Neuron (in vitro differentiated cells): ENCODE measurements around the gene VPS26B.
"Not testable (repeated sequence)": the region's sequence is repeated elsewhere in the genome, so short reads cannot be mapped to it uniquely, and the experiment has no call there.

Experiments used
- H2AFZ ChIP-seq: one replicate; pipeline ENCODE4 v1.6.1; 2013; ENCODE audit warnings: low read depth, mild to moderate bottlenecking, inconsistent platforms, low read length, moderate library complexity
- H3K27me3 ChIP-seq: one replicate; pipeline ENCODE4 v1.6.1; 2013; ENCODE audit warnings: low read length; ENCODE audit not compliant: insufficient read depth
- H3K36me3 ChIP-seq: one replicate; pipeline ENCODE4 v1.6.1; 2013; ENCODE audit warnings: low read length; ENCODE audit not compliant: insufficient read depth
- H3K4me1 ChIP-seq: one replicate; pipeline ENCODE4 v1.6.1; 2013; ENCODE audit warnings: low read length; ENCODE audit not compliant: insufficient read depth
- H3K4me3 ChIP-seq: 2 replicates; pipeline ENCODE4 v1.5.1; 2013; ENCODE audit warnings: mild to moderate bottlenecking, low read length, moderate library complexity
- H3K9me3 ChIP-seq: one replicate; pipeline ENCODE4 v1.6.1; 2013; ENCODE audit warnings: low read length

Gene VPS26B

DNA sequence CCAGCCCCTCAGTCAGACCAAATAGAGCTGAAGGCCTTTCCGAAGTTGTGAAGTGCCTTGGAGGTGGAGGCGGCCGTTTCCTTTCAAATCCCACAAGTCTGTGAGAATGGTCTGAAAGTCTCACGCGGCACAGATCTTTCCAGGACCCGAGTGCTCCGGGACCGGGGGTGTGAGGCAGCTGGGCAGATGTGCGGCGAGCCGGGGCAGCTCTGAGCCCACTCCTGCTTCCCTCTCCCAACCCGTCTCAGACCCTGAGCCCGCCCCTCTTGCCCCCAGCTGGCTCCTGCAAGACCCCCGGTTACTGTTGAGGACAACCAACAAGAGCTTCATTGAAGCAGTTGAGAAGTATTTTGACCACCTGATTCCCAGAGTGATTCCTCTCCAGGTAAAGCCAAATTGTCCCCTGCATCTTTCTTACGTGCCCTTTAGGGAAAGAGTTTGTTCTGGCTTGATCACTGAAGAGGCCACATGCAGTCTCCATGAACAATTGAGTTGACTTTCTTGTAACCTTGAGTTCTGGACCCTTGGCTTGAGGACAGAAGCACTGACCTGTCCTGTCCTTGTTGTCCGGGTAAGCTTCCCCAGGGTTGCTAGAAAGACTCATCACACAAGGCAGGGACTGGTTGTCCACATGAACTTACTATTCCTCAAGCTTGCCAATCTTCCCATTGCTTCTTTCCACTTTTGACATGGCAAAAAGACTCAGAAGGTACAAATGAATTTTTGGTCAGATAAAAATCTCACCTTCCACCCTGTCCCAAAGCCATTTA is 59.2 kb downstream of the VPS26B start:
- no peaks in the 10 kb centered on the region for H3K36me3 ChIP-seq
- H3K9me3 ChIP-seq = no peaks in the 10 kb centered on the region
- no peaks in the 10 kb centered on the region for H3K4me1 ChIP-seq
- no peak overlapping the region for H2AFZ ChIP-seq
- H3K4me3 ChIP-seq = no peak overlapping the region
- H3K27me3 ChIP-seq = peaks cover 13% of the 10 kb centered on the region

DNA sequence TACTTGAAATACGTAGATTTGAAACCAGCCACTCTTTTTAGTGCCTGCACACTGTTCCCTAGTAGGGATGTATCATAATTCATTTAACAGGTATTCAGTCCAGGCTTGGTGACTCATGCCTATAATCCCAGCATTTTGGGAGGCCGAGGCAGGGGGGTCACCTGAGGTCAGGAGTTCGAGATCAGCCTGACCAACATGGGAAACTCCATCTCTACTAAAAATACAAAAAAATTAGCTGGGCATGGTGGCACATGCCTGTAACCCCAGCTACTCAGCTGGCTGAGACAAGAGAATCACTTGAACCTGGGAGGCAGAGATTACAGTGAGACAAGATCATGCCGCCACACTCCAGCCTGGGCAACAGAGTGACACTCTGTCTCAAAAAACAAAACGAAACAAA is 59.9 kb downstream of the VPS26B start:
- not testable (repeated sequence) for H3K27me3 ChIP-seq, H3K4me3 ChIP-seq, H2AFZ ChIP-seq, H3K9me3 ChIP-seq, H3K4me1 ChIP-seq, H3K36me3 ChIP-seq

DNA sequence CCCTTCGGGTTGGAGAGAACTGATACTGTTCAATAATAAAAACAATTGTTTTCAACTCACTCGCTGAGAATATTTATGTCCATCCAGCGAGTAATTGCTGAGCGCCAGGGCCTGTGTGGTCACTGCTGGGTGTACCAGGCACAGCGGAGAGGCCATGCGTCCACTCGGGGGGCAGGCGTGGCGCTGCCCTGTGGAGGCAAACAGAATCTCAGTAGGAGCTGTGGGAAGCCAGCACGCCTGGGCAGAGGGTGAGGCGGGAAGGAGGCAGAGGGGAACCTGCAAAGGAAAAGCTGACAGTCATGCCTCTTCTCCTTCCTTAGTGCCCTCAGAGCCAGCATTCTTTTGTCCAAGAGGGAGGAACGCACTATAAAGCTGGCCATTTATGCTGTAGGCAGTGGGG is 63.1 kb downstream of the VPS26B start:
- peaks cover 5% of the 10 kb centered on the region for H3K27me3 ChIP-seq
- no peaks in the 10 kb centered on the region for H3K36me3 ChIP-seq
- no peak overlapping the region for H3K4me3 ChIP-seq
- no peak overlapping the region for H2AFZ ChIP-seq
- H3K9me3 ChIP-seq = no peaks in the 10 kb centered on the region
- peaks cover 9% of the 10 kb centered on the region for H3K4me1 ChIP-seq

DNA sequence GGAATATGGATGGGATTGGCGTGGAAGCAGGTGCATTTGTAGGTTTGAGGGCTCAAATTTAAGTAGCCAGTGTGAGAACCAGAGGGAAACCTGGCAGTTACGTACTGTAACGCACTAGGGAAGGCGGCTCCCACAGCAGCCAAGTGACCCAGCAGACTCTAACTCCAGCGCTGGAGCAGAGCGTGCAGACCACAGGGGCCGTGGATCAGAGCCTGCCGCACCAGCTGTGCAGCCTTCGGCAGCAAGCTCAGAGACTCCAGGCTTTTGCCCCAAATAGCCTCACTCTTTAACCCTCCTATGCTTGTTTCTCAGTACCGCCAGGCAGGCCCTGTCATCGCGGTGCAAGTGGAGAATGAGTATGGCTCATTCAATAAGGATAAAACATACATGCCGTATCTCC is 64.0 kb downstream of the VPS26B start:
- Histone ChIP-seq H3K27me3 (peaks cover 8% of the 10 kb centered on the region), H2AFZ (no peak overlapping the region), H3K36me3 (no peaks in the 10 kb centered on the region), H3K4me1 (peaks cover 9% of the 10 kb centered on the region), H3K4me3 (no peak overlapping the region), H3K9me3 (no peaks in the 10 kb centered on the region)

DNA sequence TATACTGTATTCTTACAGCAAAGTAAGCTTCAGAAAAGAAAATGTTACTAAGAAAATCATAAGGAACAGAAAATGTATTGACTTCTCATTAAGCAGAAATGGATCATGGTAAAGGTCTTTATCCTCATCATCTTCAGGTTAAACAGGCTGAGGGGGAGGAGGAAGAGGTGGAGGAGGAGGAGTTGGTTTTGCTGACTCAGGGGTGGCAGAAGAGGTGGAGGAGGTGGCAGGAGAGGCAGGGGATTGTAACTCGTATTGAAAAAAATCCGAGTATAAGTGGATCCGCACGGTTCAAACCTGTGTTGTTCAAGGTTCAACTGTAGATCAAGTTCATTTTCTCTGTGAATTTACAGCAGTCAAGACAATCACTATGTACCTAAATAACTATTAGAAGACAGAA is 64.7 kb downstream of the VPS26B start:
- Histone ChIP-seq H3K27me3 (peaks cover 8% of the 10 kb centered on the region), H3K4me3 (no peak overlapping the region), H3K9me3 (no peaks in the 10 kb centered on the region), H3K4me1 (peaks cover 9% of the 10 kb centered on the region), H3K36me3 (no peaks in the 10 kb centered on the region), H2AFZ (no peak overlapping the region)

GRCh38 chr11:134289789-134290188 is 65.3 kb downstream of the VPS26B start:
- no peaks in the 10 kb centered on the region for H3K36me3 ChIP-seq
- peaks cover 9% of the 10 kb centered on the region for H3K4me1 ChIP-seq
- H3K4me3 ChIP-seq = no peak overlapping the region
- H3K9me3 ChIP-seq = no peaks in the 10 kb centered on the region
- H2AFZ ChIP-seq = no peak overlapping the region
- H3K27me3 ChIP-seq = peaks cover 8% of the 10 kb centered on the region

- Histone ChIP-seq H2AFZ (no peak overlapping the region), H3K9me3 (no peaks in the 10 kb centered on the region), H3K27me3 (peaks cover 8% of the 10 kb centered on the region), H3K4me3 (no peak overlapping the region), H3K4me1 (peaks cover 9% of the 10 kb centered on the region), H3K36me3 (no peaks in the 10 kb centered on the region)
Measured at GRCh38 chr11:134290646-134291045, 66.2 kb downstream of the VPS26B start.

- Histone ChIP-seq H3K9me3 (no peaks in the 10 kb centered on the region), H3K27me3 (peaks cover 8% of the 10 kb centered on the region), H3K36me3 (no peaks in the 10 kb centered on the region), H2AFZ (no peak overlapping the region), H3K4me3 (no peak overlapping the region), H3K4me1 (peaks cover 9% of the 10 kb centered on the region)
Measured at GRCh38 chr11:134291196-134291595, 66.7 kb downstream of the VPS26B start.

DNA sequence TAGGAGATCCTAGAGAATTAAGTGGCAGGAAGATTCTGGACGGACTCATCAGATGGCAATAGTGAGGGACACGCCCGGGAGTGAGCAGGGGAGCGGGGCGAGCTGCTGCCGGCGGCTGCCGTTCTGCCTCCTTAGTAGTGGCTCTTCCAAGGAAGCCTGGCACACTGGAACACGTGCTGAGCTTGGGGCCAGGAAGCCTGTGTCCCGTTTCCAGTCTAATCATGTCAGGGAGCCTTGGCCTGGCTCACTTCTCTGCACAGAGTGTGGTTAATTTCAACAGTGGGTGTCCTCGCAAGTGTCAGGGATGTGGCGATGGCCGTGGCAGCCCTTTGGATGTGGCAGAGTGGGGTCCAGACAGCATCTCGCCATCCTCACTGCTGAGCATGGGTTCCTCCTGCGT is 68.2 kb downstream of the VPS26B start:
- Histone ChIP-seq H2AFZ (no peak overlapping the region), H3K4me3 (no peak overlapping the region), H3K36me3 (no peaks in the 10 kb centered on the region), H3K9me3 (no peaks in the 10 kb centered on the region), H3K27me3 (peaks cover 8% of the 10 kb centered on the region), H3K4me1 (peaks cover 9% of the 10 kb centered on the region)

- H3K4me1 ChIP-seq = peaks cover 9% of the 10 kb centered on the region
- no peaks in the 10 kb centered on the region for H3K36me3 ChIP-seq
- H3K4me3 ChIP-seq = no peak overlapping the region
- H2AFZ ChIP-seq = no peak overlapping the region
- peaks cover 8% of the 10 kb centered on the region for H3K27me3 ChIP-seq
- H3K9me3 ChIP-seq = no peaks in the 10 kb centered on the region
Measured at GRCh38 chr11:134293119-134294113, 68.9 kb downstream of the VPS26B start.

- H3K4me1 ChIP-seq = peaks cover 4% of the 10 kb centered on the region
- H3K27me3 ChIP-seq = peaks cover 13% of the 10 kb centered on the region
- no peak overlapping the region for H2AFZ ChIP-seq
- H3K4me3 ChIP-seq = no peak overlapping the region
- H3K9me3 ChIP-seq = no peaks in the 10 kb centered on the region
- no peaks in the 10 kb centered on the region for H3K36me3 ChIP-seq
Measured at GRCh38 chr11:134294664-134295063, 70.2 kb downstream of the VPS26B start.
